Endothelial cell (in vitro differentiated cells): ENCODE measurements around the gene SUOX. TPM values are rescaled to one million over a fixed set of nuclear protein-coding genes. Genes with fewer than 3 reads are reported as not detected.

Experiments used
- DNase-seq: peaks from one replicate; pipeline ENCODE4 v3.0.0; 2021; ENCODE audit warnings: low spot score
- H3K27ac Mint-ChIP-seq: one replicate; pipeline ENCODE4 v1.8.0; 2021; ENCODE audit warnings: mixed read lengths, inconsistent platforms; ENCODE audit not compliant: unreplicated experiment
- H3K27me3 Mint-ChIP-seq: one replicate; pipeline ENCODE4 v1.8.0; 2021; ENCODE audit warnings: mild to moderate bottlenecking, moderate library complexity, mixed read lengths, inconsistent platforms; ENCODE audit not compliant: unreplicated experiment
- H3K36me3 Mint-ChIP-seq: one replicate; pipeline ENCODE4 v1.8.0; 2021; ENCODE audit warnings: mild to moderate bottlenecking, low read depth, mixed read lengths, inconsistent platforms; ENCODE audit not compliant: unreplicated experiment
- H3K4me1 Mint-ChIP-seq: one replicate; pipeline ENCODE4 v1.8.0; 2021; ENCODE audit warnings: mild to moderate bottlenecking, mixed read lengths, inconsistent platforms; ENCODE audit not compliant: unreplicated experiment
- H3K4me3 Mint-ChIP-seq: one replicate; pipeline ENCODE4 v1.8.0; 2021; ENCODE audit warnings: mild to moderate bottlenecking, mixed read lengths, inconsistent platforms; ENCODE audit not compliant: unreplicated experiment
- H3K9me3 Mint-ChIP-seq: one replicate; pipeline ENCODE4 v1.8.0; 2021; ENCODE audit warnings: mixed read lengths, inconsistent platforms; ENCODE audit not compliant: unreplicated experiment
- CTCF ChIP-seq: fragments of 200-600 bp; sonication (generic); IDR thresholded peaks from one replicate; pipeline ENCODE4 v1.5.0; 2021; ENCODE audit warnings: antibody characterized with exemption; ENCODE audit not compliant: unreplicated experiment
- long read RNA-seq: library from polyadenylated mRNA; unstranded; transcript quantifications from one replicate; pipeline ENCODE4 v2.0.0, GENCODE V29; 2020; ENCODE audit not compliant: unreplicated experiment
- total RNA-seq: library from RNA; stranded (reverse); fragmentation: NEBNext Ultra II Directional; extraction: Animal tissue kit (Norgen Biotek cat#: 25700); gene quantifications from one replicate; pipeline ENCODE4 v1.2.1, GENCODE V29; 2021; ENCODE audit not compliant: unreplicated experiment

Gene SUOX
- 31.6 TPM for total RNA-seq
- long read RNA-seq, partial matches to known transcripts, result 1 of 14 reads
- long read RNA-seq, other reads (novel, unspliced or antisense), result 6 of 14 reads

DNA sequence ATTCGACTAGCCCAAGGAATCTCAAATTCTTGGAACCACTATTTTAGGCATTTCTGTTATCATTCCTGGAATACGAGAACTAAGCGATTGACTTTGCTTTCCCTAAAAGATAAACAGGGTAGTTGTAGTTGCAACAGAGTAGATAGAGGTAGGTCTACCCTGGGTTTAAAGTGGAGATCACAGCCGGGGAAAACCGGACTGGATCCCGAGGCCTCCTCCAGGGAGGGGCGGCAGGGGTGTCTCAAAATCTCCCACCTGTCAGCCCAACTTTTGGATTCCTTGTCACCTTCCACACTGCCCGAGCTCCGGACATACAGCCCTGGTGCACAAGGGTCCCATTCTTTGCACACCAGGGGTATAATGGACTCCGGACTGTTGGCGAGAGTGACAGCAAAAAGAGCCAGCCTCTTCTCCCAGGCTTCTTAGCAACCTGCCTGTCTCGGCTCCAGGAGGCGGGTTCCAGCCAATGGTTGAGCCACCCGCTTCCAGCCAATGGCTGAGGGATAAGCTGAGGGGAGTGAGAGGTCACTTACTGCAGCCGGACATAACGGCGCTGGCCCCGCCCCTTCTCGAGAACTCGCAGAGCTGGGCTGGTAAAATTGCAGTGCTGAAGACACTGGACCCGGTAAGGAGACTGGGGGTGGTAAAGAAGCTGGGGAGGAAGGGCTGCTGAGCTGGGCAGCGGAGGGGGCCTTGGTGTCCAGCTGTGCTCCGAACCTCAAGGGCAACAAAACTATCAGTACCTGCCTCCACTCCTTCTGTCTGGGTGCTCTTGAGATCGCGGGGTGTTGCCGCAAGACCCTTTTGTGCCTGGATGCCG is at the start of gene SUOX:
Gene SUOX (plus strand): TSS at position 562 of the 820 bp plus-strand sequence. CDS start 4,946 bp downstream, outside the sequence.
- no peak for TF ChIP-seq CTCF
- H3K4me3 Mint-ChIP-seq, result peak within 1 kb of the TSS; percentile 95
- peaks cover 53% of the 10 kb centered on the region for H3K4me1 Mint-ChIP-seq
- H3K27ac Mint-ChIP-seq, result peak within 1 kb of the TSS; percentile 85
- peak; percentile 90 for DNase-seq
- H3K9me3 Mint-ChIP-seq, result no peaks in the 10 kb centered on the region
- peaks cover 44% of the 10 kb centered on the region for H3K36me3 Mint-ChIP-seq
- peaks cover 13% of the 10 kb centered on the region for H3K27me3 Mint-ChIP-seq

GRCh38 chr12:55955344-55955743 is 41.7 kb upstream of the SUOX start:
- no peaks in the 10 kb centered on the region for H3K9me3 Mint-ChIP-seq
- DNase-seq, result no peak
- H3K4me3 Mint-ChIP-seq, result no peak overlapping the region
- peaks cover 6% of the 10 kb centered on the region for H3K27me3 Mint-ChIP-seq
- peaks cover 30% of the 10 kb centered on the region for H3K36me3 Mint-ChIP-seq
- H3K4me1 Mint-ChIP-seq, result peaks cover 2% of the 10 kb centered on the region
- TF ChIP-seq CTCF, result no peak
- no peak overlapping the region for H3K27ac Mint-ChIP-seq

DNA sequence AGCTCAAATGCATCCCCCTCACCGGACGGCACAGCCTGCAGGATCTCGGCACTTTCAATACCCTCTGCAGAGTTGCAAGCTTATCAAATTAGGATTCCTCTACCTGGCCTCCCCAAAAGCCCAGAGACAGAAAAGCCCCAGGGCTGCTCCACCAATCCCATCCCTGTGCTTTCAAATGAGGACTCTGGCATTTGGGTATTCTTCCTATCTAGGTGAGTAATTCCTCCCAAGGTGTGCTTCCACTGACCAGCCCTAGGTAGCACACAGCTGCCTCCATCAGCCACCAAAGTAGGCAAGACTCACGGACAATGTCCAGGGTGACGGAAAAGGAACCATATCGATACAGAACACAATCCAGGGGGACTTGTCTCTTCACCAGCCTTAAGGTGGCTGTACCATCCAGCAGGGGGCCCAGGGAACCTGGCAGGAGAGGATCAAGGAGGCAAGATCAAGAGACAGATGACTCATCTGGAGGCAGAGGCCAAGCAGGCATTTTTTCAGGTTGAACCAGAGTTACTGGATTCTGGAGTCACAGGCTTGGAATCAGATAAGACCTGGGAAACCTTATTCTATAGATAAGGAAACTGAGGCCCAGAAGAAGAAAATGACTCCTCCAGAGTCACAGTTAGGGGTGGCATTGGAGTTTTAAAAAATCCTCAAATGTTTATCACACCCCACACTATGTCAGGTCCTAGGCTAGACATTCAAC is 41.1 kb upstream of the SUOX start:
- H3K4me1 Mint-ChIP-seq, result peaks cover 2% of the 10 kb centered on the region
- H3K4me3 Mint-ChIP-seq, result no peak overlapping the region
- H3K36me3 Mint-ChIP-seq, result peaks cover 30% of the 10 kb centered on the region
- no peak overlapping the region for H3K27ac Mint-ChIP-seq
- peak; percentile 33 for DNase-seq
- no peaks in the 10 kb centered on the region for H3K9me3 Mint-ChIP-seq
- no peak for TF ChIP-seq CTCF
- peaks cover 6% of the 10 kb centered on the region for H3K27me3 Mint-ChIP-seq

- no peak overlapping the region for H3K4me3 Mint-ChIP-seq
These were observed 39.8 kb upstream of the SUOX start for GRCh38 chr12:55957106-55957859.

More at GRCh38 chr12:55957106-55957859, 39.8 kb upstream of the SUOX start:
- Mint-ChIP-seq H3K27me3 (peaks cover 6% of the 10 kb centered on the region), H3K36me3 (peaks cover 18% of the 10 kb centered on the region), H3K27ac (no peak overlapping the region), H3K9me3 (no peaks in the 10 kb centered on the region), H3K4me1 (peaks cover 2% of the 10 kb centered on the region)
- no peak for TF ChIP-seq CTCF
- no peak for DNase-seq
